Fibroblast of lung (primary cell): ENCODE results near the gene CENPP. TPM values are rescaled to one million over a fixed set of nuclear protein-coding genes. Genes with fewer than 3 reads are reported as not detected.
A peak's percentile ranks its signal among the peaks of the same experiment; 100 is the strongest.

Source experiments
- DNase-seq, 2 donors: peaks; one replicate each; pipeline versions ENCODE4 v3.0.0 to v3.0.0-alpha.2; 2010; ENCODE audit warnings: low read depth in 2 of 2
- H2AFZ ChIP-seq: 2 replicates; pipeline ENCODE4 v1.5.1; 2012; ENCODE audit warnings: low read length, control low read depth, inconsistent platforms
- H3K27ac ChIP-seq: 2 replicates; pipeline ENCODE4 v1.5.1; 2011; ENCODE audit warnings: low read length, control low read depth; ENCODE audit not compliant: insufficient read depth
- H3K27me3 ChIP-seq: 2 replicates; pipeline ENCODE4 v1.5.1; 2011; ENCODE audit warnings: mild to moderate bottlenecking, low read length; ENCODE audit not compliant: control insufficient read depth, insufficient read depth
- H3K36me3 ChIP-seq: 2 replicates; pipeline ENCODE4 v1.5.1; 2011; ENCODE audit warnings: low read length; ENCODE audit not compliant: control insufficient read depth, insufficient read depth
- H3K4me1 ChIP-seq: 2 replicates; pipeline ENCODE4 v1.5.1; 2011; ENCODE audit warnings: low read length; ENCODE audit not compliant: control insufficient read depth, insufficient read depth; ENCODE audit errors: extremely low read depth
- H3K4me2 ChIP-seq: 2 replicates; pipeline ENCODE4 v1.5.1; 2011; ENCODE audit warnings: low read length, control low read depth; ENCODE audit not compliant: insufficient read depth; ENCODE audit errors: extremely low read depth
- H3K4me3 ChIP-seq, 4 experiments: fragments of 200-600 bp in 1 of 4; sonication (generic) in 1 of 4; replicated peaks in 1 of 4; 2 replicates each; pipeline ENCODE4 v1.5.1; 2011 to 2016; ENCODE audit warnings: low read length in 4 of 4, low read depth in 3 of 4, mild to moderate bottlenecking in 3 of 4, control low read depth in 2 of 4, inconsistent platforms in 1 of 4, mixed read lengths in 1 of 4; ENCODE audit not compliant: insufficient read depth in 1 of 4; ENCODE audit errors: control extremely low read depth in 1 of 4
- H3K79me2 ChIP-seq: 2 replicates; pipeline ENCODE4 v1.5.1; 2012; ENCODE audit warnings: mild to moderate bottlenecking, low read length, inconsistent platforms; ENCODE audit not compliant: control insufficient read depth, insufficient read depth
- H3K9ac ChIP-seq: 2 replicates; pipeline ENCODE4 v1.5.1; 2011; ENCODE audit warnings: mild to moderate bottlenecking, low read length, control low read depth; ENCODE audit not compliant: insufficient read depth
- H3K9me3 ChIP-seq: 2 replicates; pipeline ENCODE4 v1.5.1; 2012; ENCODE audit warnings: low read depth, low read length; ENCODE audit not compliant: control insufficient read depth, insufficient read depth
- H4K20me1 ChIP-seq: 2 replicates; pipeline ENCODE4 v1.5.1; 2011; ENCODE audit warnings: low read length; ENCODE audit not compliant: control insufficient read depth, insufficient read depth; ENCODE audit errors: extremely low read depth
- CTCF ChIP-seq, 2 donors: IDR thresholded peaks in 1 of 2; conservative IDR thresholded peaks in 1 of 2; 1 replicate in 1 of 2; 2 replicates in 1 of 2; pipeline ENCODE4 v1.5.1; 2011 to 2012; ENCODE audit warnings: low read length in 2 of 2, control low read depth in 1 of 2, inconsistent platforms in 1 of 2, low read depth in 1 of 2, mild to moderate bottlenecking in 1 of 2
- EZH2 ChIP-seq: IDR thresholded peaks from 2 replicates; pipeline ENCODE4 v1.5.1; 2012; ENCODE audit warnings: low read length, control low read depth, mild to moderate bottlenecking; ENCODE audit errors: missing control alignments
- polyA plus RNA-seq, 2 donors: library from polyadenylated mRNA; depleted of rRNA in 1 of 2; stranded (reverse) in 1 of 2; unstranded in 1 of 2; fragments of >200 nt; gene quantifications; 2 replicates each; pipeline ENCODE4 v1.2.1, GENCODE V29; 2011 to 2012; ENCODE audit warnings: missing spikeins in 1 of 2
- total RNA-seq: library from RNA; depleted of rRNA; stranded (reverse); fragments of >200 nt; gene quantifications from 2 replicates; pipeline ENCODE4 v1.2.1, GENCODE V29; 2014

Gene CENPP
- total and polyA plus RNA-seq, 2 donors (not counting 1 experiment from before 2014, with no cell fraction given), result 1.7 to 2.4 TPM

DNA sequence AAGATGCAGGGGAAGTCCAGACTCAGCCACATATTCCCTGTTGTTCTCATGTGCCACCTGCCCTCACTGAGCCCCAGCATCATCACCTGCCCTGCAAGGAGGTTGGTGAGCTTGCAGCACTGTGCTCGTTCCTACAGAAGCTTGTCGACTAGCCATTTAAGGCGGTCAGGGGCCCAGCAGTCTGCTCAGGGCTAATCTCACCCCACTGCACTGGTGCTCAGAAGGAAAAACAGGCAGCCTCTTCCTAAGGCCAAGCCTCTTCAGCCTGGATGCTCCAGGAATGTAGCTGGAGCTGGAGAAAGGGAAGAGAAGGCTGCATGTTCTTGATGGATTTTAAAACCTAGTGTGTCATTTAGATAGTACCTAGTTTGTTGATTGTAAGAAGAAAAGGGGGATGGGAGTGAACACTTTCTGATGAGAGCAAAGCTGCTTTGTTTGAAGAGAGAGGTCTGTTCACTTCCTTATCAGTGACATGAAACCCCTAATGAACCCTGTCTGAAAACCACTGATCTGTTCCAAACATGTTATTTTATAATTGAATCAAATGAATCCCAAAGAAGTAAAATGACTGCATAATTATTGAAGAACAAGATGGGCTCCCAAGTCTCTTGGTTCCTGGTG, 167.1 kb downstream of the CENPP start:
- Histone ChIP-seq H4K20me1 (no peaks in the 10 kb centered on the region), H3K4me2 (no peak overlapping the region), H3K9ac (no peak overlapping the region), H3K27me3 (no peaks in the 10 kb centered on the region), H3K4me3 (no peak overlapping the region), H3K27ac (no peak overlapping the region), H3K36me3 (no peaks in the 10 kb centered on the region), H2AFZ (no peak overlapping the region), H3K79me2 (no peaks in the 10 kb centered on the region), H3K4me1 (peaks cover 3% of the 10 kb centered on the region), H3K9me3 (no peaks in the 10 kb centered on the region)
- TF ChIP-seq CTCF (conservative IDR thresholded peaks at IDR 0.05 in 1 of 2, IDR thresholded peaks at IDR 0.05 in 1 of 2; ENCODE audit: low read depth in 1 of 2, low read length in 2 of 2) (no peak), EZH2 (no peak)
- DNase-seq, result no peak

- Histone ChIP-seq H4K20me1 (no peaks in the 10 kb centered on the region), H3K36me3 (no peaks in the 10 kb centered on the region), H3K4me2 (no peak overlapping the region), H3K9ac (no peak overlapping the region), H3K79me2 (no peaks in the 10 kb centered on the region), H3K4me1 (peaks cover 3% of the 10 kb centered on the region), H3K4me3 (no peak overlapping the region), H3K27me3 (no peaks in the 10 kb centered on the region), H3K27ac (no peak overlapping the region), H3K9me3 (no peaks in the 10 kb centered on the region), H2AFZ (no peak overlapping the region)
- DNase-seq, result no peak
- no peak for TF ChIP-seq EZH2
Measured at GRCh38 chr9:92493749-92494387, 168.1 kb downstream of the CENPP start.

GRCh38 chr9:92494856-92495255, 169.1 kb downstream of the CENPP start:
- H3K27ac ChIP-seq, result no peak overlapping the region
- H3K9ac ChIP-seq, result no peak overlapping the region
- H3K27me3 ChIP-seq, result no peaks in the 10 kb centered on the region
- no peak overlapping the region for H3K4me3 ChIP-seq
- no peaks in the 10 kb centered on the region for H3K79me2 ChIP-seq
- no peak overlapping the region for H3K4me2 ChIP-seq
- H3K9me3 ChIP-seq, result no peaks in the 10 kb centered on the region
- H2AFZ ChIP-seq, result no peak overlapping the region
- no peaks in the 10 kb centered on the region for H3K36me3 ChIP-seq
- TF ChIP-seq EZH2 (no peak), CTCF (conservative IDR thresholded peaks at IDR 0.05 in 1 of 2, IDR thresholded peaks at IDR 0.05 in 1 of 2; ENCODE audit: low read depth in 1 of 2, low read length in 2 of 2) (no peak)
- peak in 1 of 2 donors; percentile 43 for DNase-seq
- no peaks in the 10 kb centered on the region for H4K20me1 ChIP-seq
- no peaks in the 10 kb centered on the region for H3K4me1 ChIP-seq
